Activated T-helper 1 cell treated with anti-CD3 and anti-CD28 coated beads, Interleukin-2, amount 50 U/mL, for 16 hours (primary cell): ENCODE data around the gene STK26.
"Not testable (repeated sequence)": the region's sequence is repeated elsewhere in the genome, so short reads cannot be mapped to it uniquely, and the experiment has no call there.

Experiments used
- DNase-seq, 2 donors: peaks; one replicate each; pipeline ENCODE4 v3.0.0-alpha.2; 2020; ENCODE audit warnings: low read depth in 1 of 2, low spot score in 1 of 2

Gene STK26

GRCh38 chrX:132022967-132023895, at the start of gene STK26:
TSS of gene STK26 (plus strand) at chrX:132023302. CDS start at chrX:132023618, 316 bp downstream.
- peak; percentile 43 to 60 for DNase-seq

GRCh38 chrX:131975851-131976250, 47.3 kb upstream of the STK26 start:
- no peak for DNase-seq

DNA sequence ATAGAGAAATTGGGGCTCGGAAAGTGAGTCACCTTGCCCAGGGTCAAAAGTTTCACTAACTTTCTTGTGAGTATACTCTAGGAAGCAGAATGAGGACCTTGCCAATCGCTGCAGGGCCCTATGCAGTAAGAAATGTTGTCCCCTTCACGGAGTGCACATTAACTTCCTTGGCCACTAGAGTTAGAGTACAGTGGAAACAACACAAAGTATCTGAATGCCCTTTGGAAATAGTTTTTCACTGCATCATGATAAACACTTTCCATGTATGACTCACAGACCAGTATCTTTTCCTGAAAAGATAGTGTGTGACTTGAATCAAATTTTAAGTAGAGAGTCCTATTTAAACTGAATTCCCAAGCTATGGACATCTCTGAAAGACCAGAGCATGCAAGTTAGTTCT, 45.5 kb upstream of the STK26 start:
- no peak for DNase-seq

DNA sequence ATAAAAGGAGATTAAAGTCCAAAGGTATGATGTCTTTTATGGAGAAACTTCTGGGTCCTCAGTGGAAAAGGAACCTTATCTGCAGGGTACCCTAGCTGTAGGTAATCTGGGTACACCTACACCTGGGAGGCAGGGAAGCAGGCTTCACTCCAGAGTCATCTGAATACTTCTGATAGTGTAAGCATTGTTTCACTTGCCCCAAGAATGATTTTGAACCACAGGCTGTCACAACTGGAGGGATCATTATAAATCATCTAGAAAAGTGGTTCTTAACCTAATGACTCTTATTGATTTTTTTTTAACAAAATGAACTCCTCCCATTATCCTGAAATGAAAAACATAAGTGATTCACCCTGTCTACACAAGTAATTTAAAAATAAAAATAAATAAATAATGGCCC, 44.0 kb upstream of the STK26 start:
- DNase-seq, result no peak

DNA sequence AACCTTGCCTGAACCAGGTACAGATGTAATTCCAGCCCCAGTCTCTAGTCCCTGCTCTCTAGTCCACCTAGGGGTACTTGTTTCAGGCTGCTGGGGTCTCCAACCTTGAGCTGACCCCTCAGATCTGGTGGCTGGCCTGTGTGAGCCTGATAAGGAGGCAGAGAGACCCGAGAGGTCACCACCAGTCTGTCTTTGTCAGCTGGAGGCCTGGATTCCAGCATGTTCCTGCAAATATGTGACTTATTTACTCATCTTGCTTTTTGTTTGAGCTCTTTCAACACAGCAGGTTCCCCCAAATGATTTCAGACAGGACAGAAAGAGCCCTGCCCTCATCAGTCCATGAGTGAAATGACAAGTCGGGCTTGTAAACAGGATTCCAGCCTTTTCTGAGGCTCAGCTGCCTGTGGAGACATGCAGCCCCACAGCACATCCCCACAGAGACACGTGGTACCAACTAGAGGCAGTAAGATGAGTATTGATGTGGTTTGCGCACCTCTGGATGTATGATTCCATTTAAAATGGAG, 37.5 kb upstream of the STK26 start:
- no peak for DNase-seq

DNA sequence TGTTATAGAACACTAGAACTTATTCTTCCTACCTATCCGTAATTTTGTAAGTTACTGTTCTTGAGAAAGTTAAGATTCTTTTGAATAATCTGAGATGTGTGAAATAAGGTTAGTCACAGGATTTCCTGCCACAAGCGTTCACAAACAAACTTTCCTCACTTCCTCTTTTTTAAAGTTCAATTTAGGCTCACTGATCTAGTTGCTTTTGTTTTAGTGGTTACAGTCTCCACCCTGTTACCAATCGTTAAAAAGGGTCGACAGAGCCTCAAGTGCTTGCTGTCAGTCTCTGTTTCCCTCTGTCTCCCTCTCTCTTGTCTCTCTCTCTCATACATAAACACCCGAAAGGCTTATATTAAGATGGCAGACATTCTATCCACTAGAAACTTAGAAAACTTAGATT, 35.9 kb upstream of the STK26 start:
- no peak for DNase-seq

DNA sequence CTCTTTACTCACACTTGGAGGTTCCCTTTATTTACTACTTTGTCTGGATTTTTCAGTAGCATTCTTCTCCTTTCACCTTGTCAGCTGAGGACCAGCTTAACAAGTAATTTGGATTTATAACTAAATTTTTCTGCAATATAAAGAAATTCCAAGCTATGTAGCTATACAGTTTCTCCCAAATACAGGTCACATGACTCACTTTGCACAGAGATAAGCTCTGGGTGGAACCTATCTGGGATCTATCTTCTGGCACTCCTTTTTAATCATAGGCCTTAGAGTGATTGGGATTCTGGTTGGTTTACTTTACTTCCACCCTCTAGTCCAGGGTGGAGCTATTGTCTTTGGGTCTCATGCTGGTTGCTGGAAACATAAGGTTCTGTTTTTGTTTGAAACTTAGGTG, 34.9 kb upstream of the STK26 start:
- no peak for DNase-seq

GRCh38 chrX:132001127-132001526, 22.0 kb upstream of the STK26 start:
- no peak for DNase-seq

DNA sequence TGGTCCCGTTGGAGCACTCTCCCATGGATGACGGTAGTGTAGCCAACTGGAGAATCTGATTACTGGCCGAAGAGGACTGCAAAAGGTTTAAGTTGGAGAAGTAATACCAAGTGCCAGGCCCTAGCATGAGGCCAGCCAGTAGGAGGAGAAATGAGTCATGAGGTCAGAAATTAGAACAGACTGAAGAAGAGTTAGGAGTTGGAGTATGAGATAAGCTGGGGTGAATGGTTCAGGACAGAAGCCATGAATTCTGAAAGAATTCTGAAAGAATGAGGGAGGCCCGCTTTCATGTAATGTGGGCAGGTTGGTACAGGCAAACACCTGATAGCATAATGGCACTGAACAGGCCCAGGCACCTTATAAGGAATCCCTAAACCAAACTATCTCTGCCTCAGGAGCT, 18.4 kb upstream of the STK26 start:
- DNase-seq, result no peak

DNA sequence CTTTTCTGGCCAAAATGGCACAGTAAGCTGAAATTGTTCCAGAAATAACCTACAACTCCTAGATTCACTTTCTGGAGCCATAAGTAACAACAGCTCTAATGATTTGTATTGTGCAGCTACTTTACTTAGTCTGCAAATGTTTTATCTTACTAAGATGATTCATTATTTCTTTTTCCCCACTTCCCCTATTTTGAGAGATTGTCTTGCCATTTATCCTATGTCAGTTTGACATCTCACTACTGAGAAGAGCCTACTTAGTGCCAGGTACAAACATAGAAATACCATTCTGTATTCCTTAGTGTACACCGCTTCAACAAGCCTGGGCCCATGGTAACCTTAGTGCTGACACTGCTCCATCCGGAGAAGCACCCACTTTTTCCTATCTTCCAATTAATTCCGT, 13.8 kb upstream of the STK26 start:
- DNase-seq, result no peak

- DNase-seq, result not testable (repeated sequence)
Measured at GRCh38 chrX:132010213-132010612, 12.9 kb upstream of the STK26 start.

- no peak for DNase-seq
Measured at GRCh38 chrX:132015875-132016274, 7.2 kb upstream of the STK26 start.

GRCh38 chrX:132016628-132017430, 6.3 kb upstream of the STK26 start:
- no peak for DNase-seq

GRCh38 chrX:132017431-132018185, 5.5 kb upstream of the STK26 start:
- no peak for DNase-seq

GRCh38 chrX:132022198-132022966, 720 bp upstream of the STK26 start:
- no peak for DNase-seq

DNA sequence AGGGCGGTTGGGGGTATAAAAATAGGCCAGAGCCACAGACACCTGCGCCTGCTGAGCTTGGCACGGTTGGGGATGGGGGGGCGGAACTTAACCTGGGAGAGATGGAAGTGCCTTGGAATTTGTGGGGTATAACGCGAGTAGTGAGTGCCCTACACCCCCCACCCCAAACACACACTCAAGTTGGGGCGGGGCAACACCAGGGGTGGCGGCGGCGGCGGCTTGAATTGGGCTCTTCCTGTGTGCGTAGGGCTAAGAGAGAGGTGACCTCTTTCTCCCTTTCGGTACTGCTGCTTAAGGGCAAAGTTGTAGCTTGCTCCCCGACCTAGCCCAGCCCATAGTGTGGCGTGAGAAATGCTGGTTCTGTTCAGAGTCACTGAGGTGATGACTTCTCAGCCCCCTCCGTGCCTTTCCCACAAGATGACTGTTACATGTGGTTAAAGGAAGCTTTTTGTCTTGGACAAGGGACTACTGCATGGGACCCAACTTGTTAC, 839 bp downstream of the STK26 start:
- peak; percentile 3 to 17 for DNase-seq

DNA sequence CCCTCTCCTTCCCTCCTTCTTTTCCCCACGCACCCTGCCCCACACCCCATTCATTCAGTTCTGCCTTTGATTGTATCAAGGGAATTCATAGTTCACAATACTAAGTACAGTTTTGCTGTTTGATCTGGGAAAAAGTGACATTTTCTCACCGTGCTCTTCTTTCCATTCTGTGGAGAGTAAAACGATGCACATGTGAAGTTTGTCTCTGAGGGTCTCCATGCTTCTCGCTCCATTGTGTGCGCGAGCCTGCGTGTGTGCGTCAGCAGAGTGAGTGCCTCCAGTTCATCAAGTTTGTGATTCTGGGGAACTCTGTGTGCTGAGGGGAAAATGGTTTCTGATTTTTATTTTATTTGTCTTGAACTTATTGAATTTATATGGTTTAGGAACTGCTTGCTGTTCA, 1.9 kb downstream of the STK26 start:
- no peak for DNase-seq

- no peak for DNase-seq
Measured at GRCh38 chrX:132030264-132030663, 7.2 kb downstream of the STK26 start.

- no peak for DNase-seq
Measured at GRCh38 chrX:132031867-132032266, 8.8 kb downstream of the STK26 start.

- no peak for DNase-seq
Measured at GRCh38 chrX:132033166-132033565, 10.1 kb downstream of the STK26 start.
